CD14-positive monocyte (primary cell): ENCODE results near the gene NARF. TPM values are rescaled to one million over a fixed set of nuclear protein-coding genes. Genes with fewer than 3 reads are reported as not detected.
"Not testable (repeated sequence)": the region's sequence is repeated elsewhere in the genome, so short reads cannot be mapped to it uniquely, and the experiment has no call there.

Experiments
- DNase-seq, 3 donors: peaks; one replicate each; pipeline ENCODE4 v3.0.0-alpha.2; 2011 to 2022
- H2AFZ ChIP-seq: 2 replicates; pipeline ENCODE4 v1.6.0; 2012; ENCODE audit warnings: mild to moderate bottlenecking, low read depth, low read length, inconsistent platforms; ENCODE audit not compliant: insufficient read depth, poor library complexity, severe bottlenecking
- H3K27ac ChIP-seq, 2 donors: 1 replicate in 1 of 2; 2 replicates in 1 of 2; pipeline ENCODE4 v1.5.1; 2012 to 2013; ENCODE audit warnings: low read length in 2 of 2, control low read depth in 1 of 2, inconsistent platforms in 1 of 2, low read depth in 1 of 2, mild to moderate bottlenecking in 1 of 2
- H3K27me3 ChIP-seq, 2 donors: one replicate each; pipeline versions ENCODE4 v1.6.0 to v1.6.1; 2011 to 2013; ENCODE audit warnings: low read length in 2 of 2; ENCODE audit not compliant: control insufficient read depth in 2 of 2, insufficient read depth in 2 of 2
- H3K36me3 ChIP-seq, 2 donors: replicated peaks in 1 of 2; 1 replicate in 1 of 2; 2 replicates in 1 of 2; pipeline versions ENCODE4 v1.5.1 to v1.6.1; 2012 to 2013; ENCODE audit warnings: low read length in 2 of 2, control low read depth in 1 of 2, inconsistent platforms in 1 of 2, mild to moderate bottlenecking in 1 of 2; ENCODE audit not compliant: insufficient read depth in 2 of 2, control insufficient read depth in 1 of 2
- H3K4me1 ChIP-seq, 2 donors: 1 replicate in 1 of 2; 2 replicates in 1 of 2; pipeline versions ENCODE4 v1.5.1 to v1.6.1; 2012 to 2013; ENCODE audit warnings: low read length in 2 of 2, control low read depth in 1 of 2, inconsistent platforms in 1 of 2, mild to moderate bottlenecking in 1 of 2, moderate library complexity in 1 of 2; ENCODE audit not compliant: insufficient read depth in 2 of 2, control insufficient read depth in 1 of 2
- H3K4me2 ChIP-seq: replicated peaks from 2 replicates; pipeline ENCODE3; 2012; ENCODE audit warnings: low read length, moderate library complexity, mild to moderate bottlenecking; ENCODE audit not compliant: poor library complexity, severe bottlenecking; ENCODE audit errors: extremely low read depth
- H3K4me3 ChIP-seq, 3 experiments: fragments of 200-600 bp in 1 of 3; sonication (generic) in 1 of 3; replicated peaks in 1 of 3; 1 replicate in 2 of 3; 2 replicates in 1 of 3; pipeline ENCODE4 v1.5.1; 2011 to 2013; ENCODE audit warnings: low read length in 3 of 3, mild to moderate bottlenecking in 3 of 3, control low read depth in 2 of 3, low read depth in 2 of 3, inconsistent platforms in 1 of 3, moderate library complexity in 1 of 3
- H3K79me2 ChIP-seq: 2 replicates; pipeline ENCODE4 v1.6.0; 2012; ENCODE audit warnings: mild to moderate bottlenecking, control low read depth, inconsistent platforms, low read length, moderate library complexity; ENCODE audit not compliant: insufficient read depth
- H3K9ac ChIP-seq: 2 replicates; pipeline ENCODE4 v1.6.0; 2017; ENCODE audit warnings: low read length, mild to moderate bottlenecking; ENCODE audit not compliant: insufficient read depth, poor library complexity, severe bottlenecking
- H3K9me3 ChIP-seq, 2 donors: replicated peaks in 1 of 2; 1 replicate in 1 of 2; 2 replicates in 1 of 2; pipeline versions ENCODE4 v1.5.1 to v1.6.1; 2012 to 2013; ENCODE audit warnings: low read length in 2 of 2, control low read depth in 1 of 2; ENCODE audit not compliant: control insufficient read depth in 1 of 2, insufficient read depth in 1 of 2
- H4K20me1 ChIP-seq: 2 replicates; pipeline ENCODE4 v1.6.0; 2012; ENCODE audit warnings: mild to moderate bottlenecking, low read length, control low read depth, moderate library complexity; ENCODE audit not compliant: insufficient read depth
- H3K27ac Mint-ChIP-seq, 7 donors: one replicate each; pipeline ENCODE4 v1.8.0; 2020; ENCODE audit warnings: mild to moderate bottlenecking in 7 of 7, mixed read lengths in 7 of 7, moderate library complexity in 6 of 7, inconsistent platforms in 2 of 7
- H3K27me3 Mint-ChIP-seq, 3 donors: one replicate each; pipeline ENCODE4 v1.8.0; 2021 to 2022; ENCODE audit warnings: low read depth in 3 of 3, mild to moderate bottlenecking in 3 of 3, mixed read lengths in 3 of 3, moderate library complexity in 3 of 3, inconsistent platforms in 1 of 3
- H3K36me3 Mint-ChIP-seq, 2 donors: one replicate each; pipeline ENCODE4 v1.8.0; 2020; ENCODE audit warnings: mixed read lengths in 2 of 2, inconsistent platforms in 1 of 2, mild to moderate bottlenecking in 1 of 2
- H3K4me1 Mint-ChIP-seq: one replicate; pipeline ENCODE4 v1.8.0; 2020; ENCODE audit warnings: mild to moderate bottlenecking, mixed read lengths
- H3K4me3 Mint-ChIP-seq, 2 donors: one replicate each; pipeline ENCODE4 v1.8.0; 2020; ENCODE audit warnings: mild to moderate bottlenecking in 2 of 2, mixed read lengths in 2 of 2, moderate library complexity in 1 of 2
- H3K9me3 Mint-ChIP-seq, 7 donors: one replicate each; pipeline ENCODE4 v1.8.0; 2020 to 2022; ENCODE audit warnings: mixed read lengths in 7 of 7, mild to moderate bottlenecking in 6 of 7, moderate library complexity in 6 of 7, inconsistent platforms in 2 of 7
- CTCF ChIP-seq: fragments of 200-600 bp; IDR thresholded peaks from one replicate; pipeline ENCODE4 v1.8.0; 2022; ENCODE audit warnings: antibody characterized with exemption, mild to moderate bottlenecking
- WGBS: methylation state at CpG from one replicate; pipeline ENCODE4 v1.1.5; 2013; ENCODE audit warnings: missing lambda C conversion rate; ENCODE audit not compliant: insufficient coverage; 5-methylcytosine and 5-hydroxymethylcytosine counted together
- intact Hi-C, 2 donors: fragments of 100-400 bp; cut with micrococcal nuclease; formaldehyde crosslinking; loops; one replicate each; pipeline versions ENCODE4 v1.15.0 to v1.15.1; 2023
- polyA plus RNA-seq, 3 donors: library from polyadenylated mRNA; depleted of rRNA in 1 of 3; unstranded in 2 of 3; stranded (reverse) in 1 of 3; fragments of 300-500 nt in 2 of 3; fragments of >200 nt in 1 of 3; fragmentation: Illumina TruSeq in 2 of 3; gene quantifications; 1 replicate in 2 of 3; 2 replicates in 1 of 3; pipeline ENCODE4 v1.2.3, GENCODE V29; 2012 to 2021

The NARF gene
- polyA plus RNA-seq, 3 donors = 91.2 to 101 (median 100) TPM

- H2AFZ ChIP-seq = no peak overlapping the region
- 100% methylated on average over 2 of the region's 3 CpGs for WGBS
- peaks cover 43 to 53% of the 10 kb centered on the region in 2 donors for H3K4me1 ChIP-seq
- H3K27ac Mint-ChIP-seq = peak overlapping the region in 3 of 7 donors; percentile 23 to 90 (median 86)
- peaks cover 30% of the 10 kb centered on the region for H4K20me1 ChIP-seq
- peaks cover 32% of the 10 kb centered on the region for H3K4me1 Mint-ChIP-seq
- no peaks in the 10 kb centered on the region for H3K27me3 ChIP-seq
- peaks cover 31% of the 10 kb centered on the region for H3K79me2 ChIP-seq
- no peak overlapping the region for H3K4me3 ChIP-seq
- H3K36me3 ChIP-seq = peaks cover 5 to 7% of the 10 kb centered on the region in 2 donors
- H3K27me3 Mint-ChIP-seq = peaks cover 0 to 1% (median 0%) of the 10 kb centered on the region in 3 donors
- no peak overlapping the region for H3K27ac ChIP-seq
- intact Hi-C loops = loop anchor here in 1 of 2 donors (10.0 kb wide), 3 partner anchors 157 to 417 kb away; partner anchors contain the start of genes DCXR, RAB40B and RAC3
- H3K4me3 Mint-ChIP-seq = no peak overlapping the region
- no peak overlapping the region for H3K9ac ChIP-seq
- H3K9me3 Mint-ChIP-seq = peaks cover 0 to 6% (median 2%) of the 10 kb centered on the region in 7 donors
- H3K36me3 Mint-ChIP-seq = peaks cover 5 to 11% of the 10 kb centered on the region in 2 donors
- H3K4me2 ChIP-seq = no peak overlapping the region
- no peaks in the 10 kb centered on the region for H3K9me3 ChIP-seq
- no peak for DNase-seq
- no peak for TF ChIP-seq CTCF
Observed at GRCh38 chr17:82452162-82452561, 6.4 kb upstream of the NARF start.

- H4K20me1 ChIP-seq = peaks cover 20% of the 10 kb centered on the region
- 100% methylated on average over 1 of the region's 7 CpGs for WGBS
Observed at GRCh38 chr17:82453151-82453550, 5.4 kb upstream of the NARF start.

GRCh38 chr17:82453706-82454105 lies 4.8 kb upstream of the NARF start:
- H3K27me3 ChIP-seq, H3K4me3 ChIP-seq, H2AFZ ChIP-seq, H3K27me3 Mint-ChIP-seq, H3K4me3 Mint-ChIP-seq, H3K9ac ChIP-seq, DNase-seq, H3K4me2 ChIP-seq, H3K9me3 Mint-ChIP-seq, H3K36me3 ChIP-seq, H3K36me3 Mint-ChIP-seq, H3K27ac ChIP-seq, H3K9me3 ChIP-seq: not testable (repeated sequence)
- peak overlapping the region in 2 of 7 donors; percentile 56 for H3K27ac Mint-ChIP-seq
- 92% methylated on average over 17 of the region's 21 CpGs for WGBS
- H4K20me1 ChIP-seq = peaks cover 18% of the 10 kb centered on the region
- intact Hi-C loops = loop anchor here in 1 of 2 donors (10.0 kb wide), 3 partner anchors 159 to 419 kb away; partner anchors contain the start of genes DCXR, RAB40B and RAC3
- peaks cover 39% of the 10 kb centered on the region for H3K4me1 Mint-ChIP-seq
- peaks cover 20% of the 10 kb centered on the region for H3K79me2 ChIP-seq
- peaks cover 44 to 54% of the 10 kb centered on the region in 2 donors for H3K4me1 ChIP-seq

More at GRCh38 chr17:82453151-82453550, 5.4 kb upstream of the NARF start:
- H3K27ac ChIP-seq, H3K27me3 Mint-ChIP-seq, H3K36me3 ChIP-seq, H3K4me2 ChIP-seq, H3K36me3 Mint-ChIP-seq, H3K9me3 ChIP-seq, H3K9ac ChIP-seq, H3K27me3 ChIP-seq, H3K4me3 ChIP-seq, H2AFZ ChIP-seq, H3K27ac Mint-ChIP-seq, DNase-seq, H3K9me3 Mint-ChIP-seq, H3K4me3 Mint-ChIP-seq: not testable (repeated sequence)
- peaks cover 46 to 56% of the 10 kb centered on the region in 2 donors for H3K4me1 ChIP-seq
- intact Hi-C loops = loop anchor here in 1 of 2 donors (10.0 kb wide), 3 partner anchors 158 to 418 kb away; partner anchors contain the start of genes DCXR, RAB40B and RAC3
- H3K4me1 Mint-ChIP-seq = peaks cover 39% of the 10 kb centered on the region
- peaks cover 21% of the 10 kb centered on the region for H3K79me2 ChIP-seq
